Karpas-422 (cell line): ENCODE results near the gene KRT7. TPM values are rescaled to one million over a fixed set of nuclear protein-coding genes. Genes with fewer than 3 reads are reported as not detected.

Source experiments
- DNase-seq: peaks from one replicate; pipeline ENCODE4 v3.0.0-alpha.2; 2015
- H2AFZ ChIP-seq: fragments of 200-600 bp; sonication (generic); 2 replicates; pipeline ENCODE4 v1.6.1; 2014; ENCODE audit warnings: antibody characterized with exemption, low read length, mixed read lengths
- H3K27ac ChIP-seq: fragments of 200-600 bp; sonication (generic); 2 replicates; pipeline ENCODE4 v1.5.1; 2014; ENCODE audit warnings: mild to moderate bottlenecking, low read length, moderate library complexity
- H3K27me3 ChIP-seq: fragments of 200-600 bp; sonication (generic); 2 replicates; pipeline ENCODE4 v1.6.1; 2014; ENCODE audit warnings: low read length, mixed read lengths
- H3K36me3 ChIP-seq: fragments of 200-600 bp; sonication (generic); 2 replicates; pipeline ENCODE4 v1.6.1; 2014; ENCODE audit warnings: low read length, mixed read lengths; ENCODE audit not compliant: insufficient read depth
- H3K4me1 ChIP-seq: fragments of 200-600 bp; sonication (generic); 2 replicates; pipeline ENCODE4 v1.6.1; 2014; ENCODE audit warnings: mild to moderate bottlenecking, low read length, mixed read lengths
- H3K4me2 ChIP-seq: fragments of 200-600 bp; sonication (generic); 2 replicates; pipeline ENCODE4 v1.6.1; 2014; ENCODE audit warnings: low read length, low read depth, mild to moderate bottlenecking; ENCODE audit not compliant: poor library complexity, severe bottlenecking
- H3K4me3 ChIP-seq: fragments of 200-600 bp; sonication (generic); 2 replicates; pipeline ENCODE4 v1.5.1; 2014; ENCODE audit warnings: mild to moderate bottlenecking, antibody characterized with exemption, low read length, mixed read lengths
- H3K79me2 ChIP-seq: fragments of 200-600 bp; sonication (generic); 2 replicates; pipeline ENCODE4 v1.6.1; 2014; ENCODE audit warnings: mild to moderate bottlenecking, low read length, mixed read lengths
- H3K9ac ChIP-seq: fragments of 200-600 bp; sonication (generic); 2 replicates; pipeline ENCODE4 v1.6.0; 2014; ENCODE audit warnings: low read length
- H3K9me2 ChIP-seq: fragments of 200-600 bp; sonication (generic), shearing (Covaris generic); replicated peaks from 2 replicates; pipeline ENCODE4 v1.6.0; 2014; ENCODE audit warnings: mild to moderate bottlenecking, low read length, moderate library complexity; ENCODE audit not compliant: insufficient read depth
- H3K9me3 ChIP-seq: fragments of 300-700, 200-600 bp; sonication (generic); 2 replicates; pipeline ENCODE4 v1.6.1; 2014; ENCODE audit warnings: low read length, mixed read lengths
- H4K20me1 ChIP-seq: fragments of 200-600 bp; sonication (generic); 2 replicates; pipeline ENCODE4 v1.6.1; 2014; ENCODE audit warnings: mild to moderate bottlenecking, antibody characterized with exemption, low read length, low read depth; ENCODE audit not compliant: insufficient read depth
- total RNA-seq: library from RNA; depleted of rRNA; stranded (reverse); fragments of >200 nt; shearing (Covaris generic); gene quantifications from 2 replicates; pipeline ENCODE4 v1.2.3, GENCODE V29; 2014; ENCODE audit warnings: low replicate concordance

Gene KRT7
- total RNA-seq, 1 experiment from 2014 or later = not detected

DNA sequence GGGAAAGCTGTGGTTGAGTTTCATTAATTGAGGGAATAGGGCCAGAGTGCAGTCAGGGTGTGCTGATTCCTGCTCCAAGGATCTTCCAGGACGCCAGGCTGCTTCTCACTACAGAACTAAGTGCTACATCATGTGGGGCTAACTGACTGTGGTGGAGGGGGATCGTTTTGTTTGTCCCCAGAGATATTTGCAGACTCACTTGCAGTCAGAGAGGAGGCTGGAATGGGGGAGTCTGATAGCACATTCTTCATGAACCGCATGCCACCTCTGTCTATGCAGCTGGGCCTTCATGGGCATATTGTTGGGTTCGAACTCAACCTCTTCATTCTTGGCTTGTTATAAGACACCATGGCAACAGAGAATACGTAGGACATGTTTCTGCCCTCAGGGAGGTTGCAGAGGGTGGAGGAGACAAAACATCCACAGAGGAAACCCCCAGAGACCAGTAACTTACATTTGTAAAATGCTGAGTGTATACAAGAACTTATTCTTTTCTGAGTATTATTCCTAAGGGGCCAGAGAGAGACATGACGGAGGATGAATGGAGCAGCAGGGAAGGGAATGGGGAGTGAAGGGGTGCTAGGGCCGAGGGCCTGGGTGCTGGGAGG is 13.0 kb downstream of the KRT7 start:
- H3K4me3 ChIP-seq = no peak overlapping the region

DNA sequence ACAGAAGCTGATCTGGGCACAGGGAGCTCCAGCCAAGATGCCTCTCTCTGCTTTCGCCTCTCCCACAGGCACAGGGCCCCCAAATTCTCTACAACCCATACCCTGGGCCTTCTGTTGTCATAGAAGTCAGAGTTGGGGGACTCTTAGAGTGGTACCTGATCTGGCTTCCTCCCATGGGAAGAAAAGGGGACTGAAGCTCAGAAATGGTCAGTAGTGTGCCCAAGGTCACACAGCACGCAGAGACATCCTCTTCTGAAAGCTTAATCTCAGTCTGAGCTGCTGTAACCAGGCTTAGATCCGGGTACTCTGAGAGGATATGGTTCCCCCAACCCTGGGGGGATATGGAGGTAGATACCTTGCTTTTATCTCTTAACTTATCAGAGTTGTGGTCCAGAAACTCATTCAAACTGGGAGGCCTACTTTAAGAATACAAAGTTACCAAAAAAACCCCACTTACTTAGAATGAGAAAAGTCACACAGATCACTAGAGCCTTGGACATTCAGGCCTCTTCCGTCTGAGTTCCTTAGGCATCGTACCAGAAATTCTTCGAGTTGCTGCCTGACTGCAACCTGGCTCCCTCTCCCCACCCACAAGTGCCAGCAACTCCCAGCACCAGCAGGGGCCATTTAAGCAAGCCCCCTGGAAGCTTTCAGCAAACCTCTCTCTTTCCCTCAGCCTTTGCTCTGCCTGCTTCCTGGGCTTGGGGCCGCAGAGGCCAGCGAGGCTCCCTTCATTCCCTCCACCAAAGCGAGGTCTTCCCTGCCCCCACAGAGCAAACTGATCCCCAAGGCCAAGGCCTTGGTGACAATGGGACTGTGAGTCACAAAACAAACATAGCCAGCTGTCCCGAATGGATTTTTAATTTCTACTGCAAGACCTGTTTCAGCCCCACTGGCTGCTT is 13.9 kb downstream of the KRT7 start:
- H3K36me3 ChIP-seq = no peaks in the 10 kb centered on the region
- no peaks in the 10 kb centered on the region for H3K9me2 ChIP-seq
- no peaks in the 10 kb centered on the region for H3K4me1 ChIP-seq
- no peak overlapping the region for H2AFZ ChIP-seq
- H4K20me1 ChIP-seq = peaks cover 6% of the 10 kb centered on the region; the same call in 1 of the 2 replicates
- no peak overlapping the region for H3K4me3 ChIP-seq
- no peaks in the 10 kb centered on the region for H3K27me3 ChIP-seq
- H3K79me2 ChIP-seq = no peaks in the 10 kb centered on the region
- no peak overlapping the region for H3K9ac ChIP-seq
- H3K4me2 ChIP-seq = no peak overlapping the region
- H3K9me3 ChIP-seq = no peaks in the 10 kb centered on the region
- DNase-seq = no peak
- H3K27ac ChIP-seq = no peak overlapping the region

More for the DNA sequence above, 13.0 kb downstream of the KRT7 start:
- Histone ChIP-seq H3K79me2 (no peaks in the 10 kb centered on the region), H3K36me3 (no peaks in the 10 kb centered on the region), H3K9me2 (no peaks in the 10 kb centered on the region), H4K20me1 (peaks cover 6% of the 10 kb centered on the region; the same call in 1 of the 2 replicates), H3K4me2 (no peak overlapping the region), H3K9me3 (no peaks in the 10 kb centered on the region), H3K4me1 (no peaks in the 10 kb centered on the region), H3K27me3 (no peaks in the 10 kb centered on the region), H2AFZ (no peak overlapping the region), H3K9ac (no peak overlapping the region), H3K27ac (no peak overlapping the region)
- DNase-seq = no peak

DNA sequence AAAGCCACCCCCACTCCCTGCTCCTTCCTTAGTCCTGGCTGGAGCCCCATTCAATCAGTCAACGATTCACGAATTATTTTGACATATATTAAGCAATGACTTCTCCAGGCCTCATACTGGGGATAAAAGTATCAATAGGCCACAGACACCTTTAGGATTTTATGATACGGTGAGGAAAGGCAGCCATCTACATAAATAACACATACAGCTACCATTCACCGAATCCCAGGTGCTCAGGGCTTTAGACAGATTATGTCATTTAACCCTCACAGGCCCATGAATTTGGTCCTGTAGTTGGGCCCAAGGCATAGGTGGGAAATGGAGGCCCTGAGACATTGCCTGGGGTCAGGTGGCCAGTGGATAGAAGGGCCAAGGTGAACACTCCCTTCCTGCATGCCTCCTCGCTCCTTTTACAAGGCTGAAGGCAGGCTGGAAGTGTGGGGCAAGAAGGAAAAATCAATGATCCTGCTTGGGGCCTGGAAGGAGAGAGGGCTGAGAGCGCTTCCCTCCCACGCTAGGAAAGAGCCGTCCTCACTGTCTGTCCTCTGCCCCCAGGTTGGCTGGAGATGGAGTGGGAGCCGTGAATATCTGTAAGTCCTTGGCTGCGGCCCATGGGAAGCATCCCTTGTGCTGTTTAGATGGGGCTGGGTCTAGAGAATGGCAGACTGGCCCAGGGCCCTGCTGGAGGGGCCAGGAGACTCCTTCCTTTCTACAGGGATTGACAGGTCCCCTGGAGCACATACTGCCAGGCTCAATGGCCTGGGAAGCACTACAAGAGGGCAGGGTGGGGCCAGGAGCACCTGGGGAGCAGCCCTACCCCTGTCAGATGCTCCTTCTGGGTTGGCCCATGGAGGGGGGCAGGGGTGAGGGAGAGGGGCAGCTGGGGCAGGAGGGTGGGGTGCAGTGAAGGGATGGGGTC is 14.8 kb downstream of the KRT7 start:
- H3K9me3 ChIP-seq = no peaks in the 10 kb centered on the region
- H3K27me3 ChIP-seq = no peaks in the 10 kb centered on the region
- H3K79me2 ChIP-seq = no peaks in the 10 kb centered on the region
- no peak overlapping the region for H3K27ac ChIP-seq
- peaks cover 6% of the 10 kb centered on the region; the same call in 1 of the 2 replicates for H4K20me1 ChIP-seq
- no peaks in the 10 kb centered on the region for H3K4me1 ChIP-seq
- DNase-seq = no peak
- no peaks in the 10 kb centered on the region for H3K36me3 ChIP-seq
- no peak overlapping the region for H3K4me2 ChIP-seq
- no peak overlapping the region for H3K9ac ChIP-seq
- no peak overlapping the region for H2AFZ ChIP-seq
- H3K4me3 ChIP-seq = no peak overlapping the region
- no peaks in the 10 kb centered on the region for H3K9me2 ChIP-seq

DNA sequence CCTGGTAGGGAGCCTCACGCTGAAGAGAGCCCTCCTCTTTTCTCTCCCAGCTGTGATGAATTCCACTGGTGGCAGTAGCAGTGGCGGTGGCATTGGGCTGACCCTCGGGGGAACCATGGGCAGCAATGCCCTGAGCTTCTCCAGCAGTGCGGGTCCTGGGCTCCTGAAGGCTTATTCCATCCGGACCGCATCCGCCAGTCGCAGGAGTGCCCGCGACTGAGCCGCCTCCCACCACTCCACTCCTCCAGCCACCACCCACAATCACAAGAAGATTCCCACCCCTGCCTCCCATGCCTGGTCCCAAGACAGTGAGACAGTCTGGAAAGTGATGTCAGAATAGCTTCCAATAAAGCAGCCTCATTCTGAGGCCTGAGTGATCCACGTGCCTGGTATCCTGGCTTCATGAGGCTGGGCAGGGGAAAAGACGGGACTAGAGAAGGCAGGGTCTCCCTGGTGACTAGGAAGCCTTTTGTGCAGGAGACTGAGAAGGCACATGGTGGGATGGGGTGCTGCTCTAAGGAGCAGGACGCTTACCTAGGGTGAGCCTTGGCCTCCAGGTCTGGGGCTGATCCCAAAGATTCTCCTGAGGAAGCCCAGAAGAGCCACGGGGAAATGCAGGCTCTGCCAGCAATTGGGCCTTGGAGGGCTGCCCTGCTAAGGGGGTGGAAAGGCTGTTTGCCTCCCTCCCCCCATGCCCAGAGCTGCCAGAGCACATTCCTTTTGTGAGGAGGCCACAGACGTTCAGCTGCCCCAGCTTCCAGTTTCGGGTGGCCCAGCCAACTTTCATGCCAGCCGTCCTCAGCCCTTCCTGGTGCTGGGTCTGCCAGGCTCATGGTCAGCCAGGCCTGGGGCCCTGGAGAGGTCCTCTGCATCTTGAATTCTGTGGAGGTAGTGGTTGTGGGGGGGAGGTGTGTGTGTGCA is 15.8 kb downstream of the KRT7 start:
- H3K36me3 ChIP-seq = no peaks in the 10 kb centered on the region
- no peak overlapping the region for H3K4me2 ChIP-seq
- H3K4me1 ChIP-seq = no peaks in the 10 kb centered on the region
- no peaks in the 10 kb centered on the region for H3K79me2 ChIP-seq
- no peaks in the 10 kb centered on the region for H3K9me3 ChIP-seq
- H3K27ac ChIP-seq = no peak overlapping the region
- no peak overlapping the region for H2AFZ ChIP-seq
- H3K9me2 ChIP-seq = no peaks in the 10 kb centered on the region
- no peak overlapping the region for H3K9ac ChIP-seq
- no peak for DNase-seq
- no peaks in the 10 kb centered on the region; the same call in 1 of the 2 replicates for H4K20me1 ChIP-seq
- H3K4me3 ChIP-seq = no peak overlapping the region
- no peaks in the 10 kb centered on the region for H3K27me3 ChIP-seq

DNA sequence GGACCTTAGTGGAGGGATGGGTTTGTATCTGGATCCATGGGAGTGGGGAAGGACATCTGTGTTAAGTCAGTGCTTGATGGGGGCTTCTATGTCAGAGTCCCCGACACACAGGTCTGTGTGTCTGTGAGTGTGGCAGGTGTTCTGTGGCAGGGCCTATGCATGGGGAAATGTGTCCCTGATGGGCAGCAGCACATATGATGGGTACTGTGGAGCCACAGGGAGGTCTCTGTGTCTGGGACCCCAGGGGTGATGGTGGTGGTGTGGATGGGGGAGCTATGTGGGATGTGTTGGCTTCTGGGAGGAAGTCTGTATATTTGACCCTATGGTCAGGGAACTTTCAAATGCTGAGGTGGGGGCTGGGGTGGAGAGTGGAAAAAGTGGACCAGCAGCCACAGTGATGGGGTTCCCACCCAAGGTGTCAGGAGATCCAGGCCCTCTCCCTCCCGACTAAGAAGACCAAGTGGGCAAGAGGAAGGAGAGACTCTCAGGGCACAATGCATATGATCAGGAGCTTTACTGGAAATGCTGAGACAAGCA is 16.5 kb downstream of the KRT7 start:
- H3K27ac ChIP-seq = no peak overlapping the region
- no peak overlapping the region for H3K9ac ChIP-seq
- H3K4me2 ChIP-seq = no peak overlapping the region
- H3K4me1 ChIP-seq = no peaks in the 10 kb centered on the region
- H3K4me3 ChIP-seq = no peak overlapping the region
- DNase-seq = no peak
- H3K9me3 ChIP-seq = no peaks in the 10 kb centered on the region
- no peaks in the 10 kb centered on the region; the same call in 1 of the 2 replicates for H4K20me1 ChIP-seq
- H3K27me3 ChIP-seq = no peaks in the 10 kb centered on the region
- H3K9me2 ChIP-seq = no peaks in the 10 kb centered on the region
- no peaks in the 10 kb centered on the region for H3K79me2 ChIP-seq
- H2AFZ ChIP-seq = no peak overlapping the region
- no peaks in the 10 kb centered on the region for H3K36me3 ChIP-seq

DNA sequence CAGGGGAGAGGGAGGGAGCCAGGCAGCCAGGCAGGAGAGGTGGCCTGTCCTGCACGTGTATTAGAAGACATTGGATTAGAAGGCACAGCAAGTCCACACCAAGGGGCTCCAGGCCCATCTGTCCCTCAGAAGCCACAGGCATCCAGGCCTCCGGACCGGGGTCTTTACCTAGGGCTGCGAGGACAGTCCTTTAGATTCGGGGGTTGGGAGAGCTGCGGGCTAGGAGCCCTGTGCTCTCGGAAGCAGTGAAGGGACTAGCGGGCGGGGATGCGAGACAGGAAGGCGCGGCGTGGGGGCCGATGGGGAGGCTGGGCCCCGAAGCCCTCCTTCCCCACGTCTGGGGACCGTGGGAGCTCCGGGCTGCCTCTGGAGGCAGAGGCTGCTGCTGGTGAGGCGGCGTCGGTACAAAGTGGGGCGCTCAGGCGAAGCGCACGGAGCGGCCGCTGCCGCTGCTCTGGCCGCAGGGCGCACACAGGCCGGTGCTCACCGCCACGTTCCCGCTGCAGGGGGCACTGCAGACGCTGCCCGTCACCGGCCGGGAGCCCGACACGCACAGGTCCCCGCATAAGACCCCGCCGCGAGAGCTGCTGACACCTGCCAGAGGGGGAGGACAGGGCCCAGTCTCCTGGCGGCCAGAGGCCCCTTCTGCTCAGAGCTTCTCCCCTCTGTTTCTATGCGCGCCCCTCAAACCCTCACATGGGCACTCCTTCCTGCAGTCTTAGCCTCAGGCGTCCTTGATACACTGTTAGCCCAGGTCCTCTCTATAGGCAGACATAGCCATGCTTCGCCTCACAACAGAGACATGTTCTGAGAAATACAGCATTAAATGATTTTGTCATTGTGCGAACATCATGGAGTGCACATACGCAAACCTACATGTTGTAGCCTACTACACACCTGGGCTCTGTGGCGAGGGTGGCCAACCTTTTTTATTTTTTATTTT is 17.3 kb downstream of the KRT7 start:
- Histone ChIP-seq H2AFZ (no peak overlapping the region), H3K4me2 (no peak overlapping the region), H3K36me3 (no peaks in the 10 kb centered on the region), H3K9me3 (no peaks in the 10 kb centered on the region), H3K79me2 (no peaks in the 10 kb centered on the region), H3K9me2 (no peaks in the 10 kb centered on the region), H3K27ac (no peak overlapping the region), H4K20me1 (no peaks in the 10 kb centered on the region; the same call in 1 of the 2 replicates), H3K27me3 (no peaks in the 10 kb centered on the region), H3K4me3 (no peak overlapping the region), H3K4me1 (no peaks in the 10 kb centered on the region), H3K9ac (no peak overlapping the region)
- DNase-seq = no peak
